HG03064 (cell line): Measurements from ENCODE around the gene DDO.

ENCODE experiments used
- ATAC-seq: cut with Tn5 transposase; IDR thresholded peaks from one replicate; pipeline ENCODE4 v1.9.1; 2021; ENCODE audit warnings: low read depth; ENCODE audit not compliant: unreplicated experiment

The DDO gene

DNA sequence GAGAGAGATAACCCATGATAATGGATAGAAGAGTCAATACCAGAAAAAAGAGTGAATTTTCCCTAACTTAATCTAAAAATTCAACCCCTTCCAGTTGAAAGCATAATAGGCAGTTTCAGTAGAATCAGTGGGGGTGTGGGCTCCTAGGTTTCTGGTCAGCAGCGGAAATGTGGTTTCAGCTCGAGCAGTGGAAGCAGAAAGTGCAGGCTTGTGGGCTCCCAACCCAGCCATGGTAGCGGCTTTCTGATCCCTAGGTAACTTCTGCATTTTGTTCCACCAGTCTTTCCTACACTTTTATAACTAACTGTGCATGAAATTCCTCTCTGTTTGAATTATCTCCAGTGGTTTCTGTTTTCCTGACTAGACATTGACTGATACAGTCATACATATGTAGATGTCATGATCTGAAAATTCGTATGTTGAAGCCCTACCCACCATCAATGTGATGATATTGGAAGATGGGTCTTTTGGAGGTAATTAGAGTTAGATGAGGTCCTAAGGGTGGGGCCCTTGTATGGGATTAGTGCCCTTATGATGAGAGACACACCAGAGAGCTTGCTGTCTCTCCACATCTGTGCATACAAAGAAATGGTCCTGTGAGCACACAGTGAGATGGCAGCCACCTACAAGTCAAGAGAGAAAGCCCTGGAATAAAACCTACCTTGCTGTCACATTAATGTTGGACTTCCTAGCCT is 6.5 kb upstream of the DDO start:
- no peak for ATAC-seq

GRCh38 chr6:110419028-110419739 is 3.8 kb upstream of the DDO start:
- no peak for ATAC-seq

GRCh38 chr6:110418594-110418993 is 3.2 kb upstream of the DDO start:
- ATAC-seq, result no peak

GRCh38 chr6:110414669-110415068 is 706 bp downstream of the DDO start:
- ATAC-seq, result no peak

DNA sequence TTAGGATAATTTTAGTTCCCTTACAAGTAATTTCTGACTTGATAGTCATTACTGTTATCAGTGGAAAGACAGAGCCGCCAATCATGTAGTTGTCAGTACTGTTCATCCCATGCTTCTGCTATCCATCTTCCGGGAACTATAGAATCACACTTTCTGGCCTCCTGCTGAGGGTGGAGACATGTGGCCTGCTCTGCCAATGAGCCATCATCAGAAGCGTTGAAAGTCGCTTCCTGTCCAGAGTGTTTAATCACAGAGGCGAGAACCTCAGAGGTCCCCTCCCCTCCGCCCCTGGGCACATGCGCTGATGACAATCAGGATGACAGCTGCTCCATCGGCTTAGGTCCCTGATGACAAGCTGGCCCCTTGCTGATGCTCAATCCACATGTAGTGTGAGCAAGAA is 3.0 kb downstream of the DDO start:
- ATAC-seq, result no peak

GRCh38 chr6:110410511-110410910 is 4.9 kb downstream of the DDO start:
- ATAC-seq, result no peak

- ATAC-seq, result no peak
These were observed 5.6 kb downstream of the DDO start for GRCh38 chr6:110409794-110410193.

GRCh38 chr6:110408901-110409300 is 6.5 kb downstream of the DDO start:
- no peak for ATAC-seq

GRCh38 chr6:110404607-110405006 is 10.8 kb downstream of the DDO start:
- ATAC-seq, result no peak

GRCh38 chr6:110401585-110402176 is 13.7 kb downstream of the DDO start:
- no peak for ATAC-seq

DNA sequence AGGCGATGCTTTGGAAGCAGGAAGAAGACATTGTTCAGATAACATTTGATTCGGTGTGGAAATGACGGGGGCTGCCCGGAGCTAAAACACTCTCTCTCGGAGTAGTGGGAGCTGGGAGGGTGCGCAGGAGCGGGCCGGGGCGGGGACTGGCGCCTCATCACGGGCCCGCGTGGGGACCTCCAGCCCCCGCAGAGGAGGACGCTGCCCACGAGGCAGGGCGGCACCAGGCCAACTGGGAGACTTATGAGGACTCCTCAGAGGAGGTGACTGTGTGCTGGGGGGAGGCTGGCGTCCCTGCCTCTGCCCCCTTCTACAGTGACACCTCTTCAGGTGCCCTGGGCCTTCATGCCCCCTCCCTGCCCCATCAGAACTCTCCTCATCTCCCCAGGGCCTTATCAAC is 15.2 kb downstream of the DDO start:
- no peak for ATAC-seq

DNA sequence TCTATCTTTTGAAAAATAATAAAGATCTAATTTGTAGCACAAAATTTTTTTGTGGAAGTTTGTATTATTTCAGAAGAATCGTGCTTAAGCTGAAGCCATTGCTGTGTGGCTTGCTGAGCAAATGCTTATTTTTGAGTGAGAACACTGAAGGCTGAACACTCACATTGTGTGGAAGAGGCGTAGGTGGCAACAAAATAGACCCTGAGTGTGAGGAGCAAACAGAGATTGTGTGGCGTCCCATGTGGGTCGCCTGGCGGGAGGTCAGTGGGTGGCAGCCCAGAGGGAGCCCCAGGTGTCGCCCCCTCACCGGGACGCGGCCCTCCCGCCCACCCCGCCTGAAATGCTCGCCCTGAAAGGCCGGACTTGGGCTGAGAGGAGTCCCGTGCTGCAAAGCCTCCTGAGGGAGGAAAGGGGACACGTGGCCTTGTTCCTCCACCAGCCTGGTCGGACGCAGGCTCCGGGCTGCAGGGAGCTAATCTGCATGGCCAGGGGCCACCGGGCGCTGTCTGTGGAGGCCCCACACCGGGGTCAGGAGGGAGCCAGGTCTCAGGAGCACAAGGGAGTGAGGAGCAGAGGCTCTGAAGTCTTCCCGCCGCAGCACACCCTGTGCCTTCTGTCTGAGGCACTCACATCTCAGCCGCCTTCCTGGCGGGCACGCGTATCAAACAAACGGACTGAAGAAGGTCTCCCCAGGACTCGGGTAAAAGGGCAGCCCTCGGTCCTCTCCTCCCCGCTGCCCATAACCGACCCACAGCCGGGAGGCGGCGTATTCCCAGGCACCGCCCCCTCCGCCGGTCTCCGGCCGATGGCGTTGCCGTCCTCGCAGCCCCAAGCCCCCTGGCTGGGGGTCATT is 15.9 kb downstream of the DDO start:
- ATAC-seq, result no peak

DNA sequence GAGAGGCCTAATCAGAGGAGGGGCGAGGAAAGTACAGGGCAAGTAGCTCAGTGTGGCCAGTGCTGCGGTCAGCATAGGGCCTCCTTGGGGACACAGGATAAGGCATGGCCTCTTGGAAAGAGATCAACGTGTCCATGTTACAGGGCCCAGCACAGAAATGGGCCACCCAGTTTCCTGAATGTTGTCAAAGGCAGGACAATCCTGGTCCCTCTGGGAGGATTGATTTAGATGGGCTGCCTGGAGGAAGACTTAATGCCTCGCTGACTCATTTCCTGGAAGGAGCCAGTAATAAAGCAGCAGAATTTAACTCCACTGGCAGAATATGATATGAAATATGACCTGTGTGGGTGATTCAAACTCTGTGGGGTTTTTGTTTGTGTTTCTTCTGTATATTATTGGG is 16.6 kb downstream of the DDO start:
- no peak for ATAC-seq

GRCh38 chr6:110395221-110395620 is 20.2 kb downstream of the DDO start:
- ATAC-seq, result no peak

- no peak for ATAC-seq
These were observed 21.0 kb downstream of the DDO start for GRCh38 chr6:110394409-110394808.

DNA sequence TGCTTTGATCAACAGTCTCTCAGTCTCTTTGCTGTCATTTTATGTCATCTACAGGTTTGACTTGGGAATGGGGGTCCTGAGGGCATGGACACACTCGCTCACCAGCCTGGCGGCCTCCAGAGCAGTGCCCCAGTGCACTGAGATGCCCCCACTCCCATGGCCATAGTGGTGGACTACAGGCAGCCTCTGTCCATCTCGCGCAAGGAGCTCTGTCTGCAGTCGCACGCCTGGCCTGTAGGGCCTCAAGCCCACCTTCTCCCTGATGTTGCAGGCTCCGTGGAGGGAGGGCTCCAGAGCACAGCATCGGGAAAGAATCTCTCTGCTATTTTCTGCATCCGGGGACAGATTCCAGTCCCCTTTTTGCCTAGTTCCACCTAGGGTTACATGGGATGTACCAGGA is 22.6 kb downstream of the DDO start:
- ATAC-seq, result no peak

- no peak for ATAC-seq
These were observed 25.0 kb downstream of the DDO start for GRCh38 chr6:110390404-110390803.

DNA sequence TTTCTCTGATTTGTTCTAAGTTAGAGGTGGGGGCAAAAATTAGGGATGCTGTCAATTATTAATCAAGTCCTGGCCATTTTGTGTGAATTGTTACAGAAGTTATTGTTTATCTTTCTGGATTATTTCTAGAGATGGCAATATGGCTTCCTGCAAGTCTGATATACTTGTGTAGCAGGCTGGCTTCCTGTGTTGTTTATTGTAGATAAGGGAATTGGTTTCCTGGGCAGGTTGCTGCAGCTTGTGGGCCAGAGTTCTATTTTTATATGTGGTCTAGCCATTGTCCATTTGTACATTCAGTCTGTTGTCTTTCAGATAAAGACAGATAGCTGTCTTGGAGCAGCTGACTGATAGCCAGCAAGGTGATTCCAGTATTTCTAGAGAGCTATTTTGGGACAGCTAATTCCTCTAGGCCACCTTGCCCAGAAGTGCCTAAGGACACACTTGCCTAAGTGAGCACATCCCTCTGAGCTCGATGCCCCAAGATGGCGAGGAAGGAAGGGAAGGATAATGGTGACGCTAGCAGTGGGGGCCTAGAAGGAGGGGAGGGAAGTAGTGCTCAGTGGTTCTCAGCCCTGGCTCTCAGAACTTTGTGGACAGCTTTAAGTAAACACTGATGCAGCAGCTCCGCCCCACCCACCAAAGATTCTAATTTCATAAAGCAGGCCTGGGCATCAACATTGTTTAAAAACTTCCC is 25.5 kb downstream of the DDO start:
- ATAC-seq, result no peak

GRCh38 chr6:110387986-110388385 is 27.4 kb downstream of the DDO start:
- ATAC-seq, result no peak

DNA sequence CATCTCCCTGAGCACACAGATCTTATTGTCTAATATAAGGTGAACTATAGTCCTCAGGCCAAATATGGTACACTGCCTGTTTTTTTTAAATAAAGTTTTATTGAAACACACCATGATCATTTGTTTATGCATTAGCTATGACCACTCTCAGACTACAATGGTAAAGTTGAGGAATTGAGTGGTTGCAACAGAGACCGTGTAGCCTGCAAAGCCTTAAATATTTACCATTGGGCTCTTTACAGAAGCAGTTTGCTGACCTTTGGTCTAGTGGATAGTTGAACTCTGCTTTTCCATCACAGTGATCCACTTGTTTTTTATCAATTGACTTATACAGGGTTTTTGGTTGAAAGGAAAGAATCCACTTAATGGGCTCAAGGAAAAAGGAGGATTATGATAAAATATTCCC is 29.9 kb downstream of the DDO start:
- ATAC-seq, result no peak

GRCh38 chr6:110378552-110378951 is 36.8 kb downstream of the DDO start:
- ATAC-seq, result no peak
